ENCODE measurements around the gene C11orf86. TPM values are rescaled to one million over a fixed set of nuclear protein-coding genes. Genes with fewer than 3 reads are reported as not detected.

Gene C11orf86
- total and polyA plus RNA-seq, 10 of the 15 experiments (the other 5 are each of a cell fraction or from before 2014, with no cell fraction given), result not detected

- no peak overlapping the region for H3K9ac ChIP-seq (ENCODE audit: control insufficient read depth, insufficient read depth, low read length)
Observed at GRCh38 chr11:66983275-66983924, 8.3 kb downstream of the C11orf86 start.

GRCh38 chr11:66985508-66986177, 10.5 kb downstream of the C11orf86 start:
- 44% methylated on average over 8 of the region's 8 CpGs for WGBS (ENCODE audit: insufficient coverage, insufficient replicate concordance, low lambda C conversion rate, missing lambda C conversion rate)
- no peaks in the 10 kb centered on the region for H3K36me3 ChIP-seq (ENCODE audit: control insufficient read depth in 2 of 2, insufficient read depth in 2 of 2, low read length in 1 of 2)
- CTCF ChIA-PET, result no interaction called here
- SMC1A ChIA-PET (ENCODE audit: uncharacterized antibody, unreplicated experiment), result no interaction called here
- H3K79me2 ChIP-seq (ENCODE audit: control insufficient read depth, insufficient read depth, low read length), result no peaks in the 10 kb centered on the region
- RAD21 ChIA-PET (ENCODE audit: unreplicated experiment), result no interaction called here
- H3K27ac ChIP-seq (ENCODE audit: control insufficient read depth, insufficient read depth), result no peak overlapping the region
- POLR2A ChIA-PET, result no interaction called here
- no TSS peak for BruUV-seq (replicated peaks)
- H4K20me1 ChIP-seq (ENCODE audit: control insufficient read depth, insufficient read depth), result no peaks in the 10 kb centered on the region
- no peaks in the 10 kb centered on the region; the same call in 2 of the 3 replicates for H3K9me3 ChIP-seq (replicated peaks; ENCODE audit: control insufficient read depth, insufficient read depth, low read length)
- H3K27me3 ChIP-seq (replicated peaks in 1 of 2; ENCODE audit: control insufficient read depth in 2 of 2, insufficient read depth in 2 of 2, low read length in 1 of 2), result no peaks in the 10 kb centered on the region
- H3K4me1 ChIP-seq (ENCODE audit: control insufficient read depth, insufficient read depth, low read length), result peaks cover 6% of the 10 kb centered on the region; the same call in 1 of the 2 replicates
- intact Hi-C loops (cut with micrococcal nuclease; ENCODE audit: unreplicated experiment) (no loop called here), in situ Hi-C loops (cut with MboI) (no loop called here)
- FAIRE-seq (no peak), ATAC-seq (no peak), DNase-seq (ENCODE audit: low read depth, low spot score) (no peak)
- no peak overlapping the region for H3K4me3 ChIP-seq
- no peak overlapping the region for H3K9ac ChIP-seq (ENCODE audit: control insufficient read depth, insufficient read depth, low read length)
- H2AFZ ChIP-seq (ENCODE audit: control insufficient read depth, low read depth, low read length), result no peak overlapping the region
- no peak overlapping the region for H3K4me2 ChIP-seq (ENCODE audit: control insufficient read depth, insufficient read depth)
- no peak for TF ChIP-seq SUPT20H (IDR thresholded peaks at IDR 0.05; ENCODE audit: borderline replicate concordance, control insufficient read depth, low read depth, low read length)
- no peak for TF ChIP-seq RELA (IDR thresholded peaks at IDR 0.05; ENCODE audit: borderline replicate concordance, partially characterized antibody)
- TF ChIP-seq CBFB (IDR thresholded peaks at IDR 0.05; ENCODE audit: low read depth), result no peak
- no peak for TF ChIP-seq JUND (IDR thresholded peaks at IDR 0.05; ENCODE audit: low read depth, low read length)
- no peak for TF ChIP-seq IRF4 (IDR thresholded peaks at IDR 0.05; ENCODE audit: low read depth, low read length)
- no peak for TF ChIP-seq HSF1 (IDR thresholded peaks at IDR 0.05; ENCODE audit: low read depth, low read length)
- TF ChIP-seq RAD21 (IDR thresholded peaks at IDR 0.05; ENCODE audit: insufficient read depth, low read depth, low read length), result no peak
- no peak for TF ChIP-seq BCL3 (IDR thresholded peaks at IDR 0.05; ENCODE audit: borderline replicate concordance, insufficient read depth, low read depth, low read length, poor library complexity, severe bottlenecking)
- TF ChIP-seq ZNF217 (IDR thresholded peaks at IDR 0.05), result no peak

More at GRCh38 chr11:66983275-66983924, 8.3 kb downstream of the C11orf86 start:
- POLR2A ChIA-PET, result no interaction called here
- Histone ChIP-seq H3K4me1 (ENCODE audit: control insufficient read depth, insufficient read depth, low read length) (peaks cover 6% of the 10 kb centered on the region; the same call in 1 of the 2 replicates), H3K36me3 (ENCODE audit: control insufficient read depth in 2 of 2, insufficient read depth in 2 of 2, low read length in 1 of 2) (no peaks in the 10 kb centered on the region), H3K79me2 (ENCODE audit: control insufficient read depth, insufficient read depth, low read length) (no peaks in the 10 kb centered on the region), H3K27me3 (replicated peaks in 1 of 2; ENCODE audit: control insufficient read depth in 2 of 2, insufficient read depth in 2 of 2, low read length in 1 of 2) (no peaks in the 10 kb centered on the region), H3K4me2 (ENCODE audit: control insufficient read depth, insufficient read depth) (no peak overlapping the region), H3K9me3 (replicated peaks; ENCODE audit: control insufficient read depth, insufficient read depth, low read length) (no peaks in the 10 kb centered on the region; the same call in 2 of the 3 replicates), H3K4me3 (no peak overlapping the region), H2AFZ (ENCODE audit: control insufficient read depth, low read depth, low read length) (no peak overlapping the region), H4K20me1 (ENCODE audit: control insufficient read depth, insufficient read depth) (no peaks in the 10 kb centered on the region), H3K27ac (ENCODE audit: control insufficient read depth, insufficient read depth) (no peak overlapping the region)
- DNase-seq (ENCODE audit: low read depth, low spot score) (no peak), ATAC-seq (no peak), FAIRE-seq (no peak)
- intact Hi-C loops (cut with micrococcal nuclease; ENCODE audit: unreplicated experiment), result no loop called here
- RAD21 ChIA-PET (ENCODE audit: unreplicated experiment), result no interaction called here
- no TSS peak for BruUV-seq (replicated peaks)
- no peak for TF ChIP-seq IRF3 (IDR thresholded peaks at IDR 0.05)
- no peak for TF ChIP-seq TBL1XR1 (IDR thresholded peaks at IDR 0.05; ENCODE audit: low read depth, low read length)
- TF ChIP-seq SMARCA5 (IDR thresholded peaks at IDR 0.05), result no peak
- CTCF ChIA-PET, result no interaction called here
- 43% methylated on average over 5 of the region's 5 CpGs for WGBS (ENCODE audit: insufficient coverage, insufficient replicate concordance, low lambda C conversion rate, missing lambda C conversion rate)
- in situ Hi-C loops (cut with MboI), result no loop called here
- SMC1A ChIA-PET (ENCODE audit: uncharacterized antibody, unreplicated experiment), result no interaction called here
